GM21390 (cell line): ENCODE data around the gene MEIKIN.
"Not testable (repeated sequence)": the region's sequence is repeated elsewhere in the genome, so short reads cannot be mapped to it uniquely, and the experiment has no call there.

ENCODE experiments used
- ATAC-seq: cut with Tn5 transposase; IDR thresholded peaks from one replicate; pipeline ENCODE4 v1.9.1; 2021; ENCODE audit not compliant: unreplicated experiment

The MEIKIN gene

DNA sequence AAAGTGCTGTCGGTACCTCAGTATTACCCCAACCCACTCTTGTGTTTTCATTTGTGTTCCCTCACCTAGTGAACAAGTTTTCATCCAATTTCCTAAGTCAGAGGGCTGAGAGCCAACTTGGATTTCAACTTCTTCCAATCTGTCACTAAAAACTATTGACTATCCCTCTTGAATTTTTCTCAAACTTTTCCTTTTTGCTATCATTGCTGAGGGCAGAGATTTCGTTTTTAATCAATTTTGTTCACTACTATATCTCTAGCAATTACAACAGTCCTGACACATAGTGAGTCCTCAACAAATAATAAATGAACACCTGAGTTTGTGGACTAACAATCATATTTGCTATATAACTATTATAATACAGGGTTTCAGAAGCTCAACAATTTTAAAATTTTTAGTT lies 29.0 kb downstream of the MEIKIN start:
- ATAC-seq: no peak

DNA sequence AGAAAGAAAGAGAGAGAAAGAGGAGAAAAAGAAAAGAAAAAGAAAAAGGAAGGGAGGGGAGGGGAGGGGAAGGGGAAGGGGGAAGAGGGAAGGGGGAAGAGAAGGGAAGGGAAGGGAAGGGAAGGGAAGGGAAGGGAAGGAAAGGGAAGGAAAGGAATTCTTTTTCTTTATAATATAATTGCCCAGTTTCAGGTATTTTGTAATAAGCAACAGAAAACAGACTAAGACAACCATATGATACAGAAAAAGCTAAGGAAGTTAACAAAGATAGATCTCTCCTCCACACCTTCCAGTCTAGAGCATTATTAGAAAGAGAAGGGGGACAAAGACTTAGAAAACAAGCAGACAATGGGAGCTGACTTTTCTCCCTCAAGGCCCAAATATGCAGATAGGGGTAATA lies 31.0 kb downstream of the MEIKIN start:
- no peak for ATAC-seq

DNA sequence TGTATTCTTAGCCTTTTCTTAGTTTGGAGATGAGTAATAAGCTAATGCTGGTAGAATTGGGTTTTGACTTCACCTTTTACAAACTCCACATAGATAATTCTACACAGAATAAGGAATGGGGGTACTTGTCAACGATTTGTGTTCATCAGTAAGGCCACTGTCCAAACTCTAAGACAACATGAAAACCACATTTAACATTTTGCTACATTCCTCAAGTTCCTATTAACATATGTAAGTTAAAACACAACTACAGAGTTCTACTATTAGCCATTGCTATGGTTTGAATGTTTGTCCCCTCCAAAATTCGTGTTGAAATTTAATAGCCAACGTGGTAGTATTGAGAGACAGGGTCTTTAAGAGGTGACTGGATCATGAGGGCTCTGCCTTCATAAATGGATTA lies 31.9 kb downstream of the MEIKIN start:
- no peak for ATAC-seq

GRCh38 chr5:131906668-131907067 lies 38.8 kb downstream of the MEIKIN start:
- ATAC-seq: no peak

- not testable (repeated sequence) for ATAC-seq
These were observed 43.2 kb downstream of the MEIKIN start for GRCh38 chr5:131902266-131902665.

DNA sequence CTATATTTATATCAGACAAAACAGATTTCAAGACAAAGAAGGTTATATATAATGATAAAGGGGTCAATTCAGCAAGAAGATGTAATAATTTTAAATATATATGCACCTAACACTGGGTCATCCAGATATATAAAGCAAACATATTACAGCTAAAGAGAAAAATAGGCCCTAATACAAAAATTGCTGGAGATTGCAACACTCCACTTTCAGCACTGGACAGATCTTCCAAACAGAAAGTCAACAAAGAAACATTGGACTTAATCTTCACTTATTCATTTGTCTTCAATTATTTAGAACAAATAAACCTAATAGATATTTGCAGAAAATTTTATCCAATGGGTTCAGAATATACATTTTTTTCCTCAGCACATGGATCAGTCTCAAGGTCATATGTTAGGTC lies 45.8 kb downstream of the MEIKIN start:
- ATAC-seq: no peak

DNA sequence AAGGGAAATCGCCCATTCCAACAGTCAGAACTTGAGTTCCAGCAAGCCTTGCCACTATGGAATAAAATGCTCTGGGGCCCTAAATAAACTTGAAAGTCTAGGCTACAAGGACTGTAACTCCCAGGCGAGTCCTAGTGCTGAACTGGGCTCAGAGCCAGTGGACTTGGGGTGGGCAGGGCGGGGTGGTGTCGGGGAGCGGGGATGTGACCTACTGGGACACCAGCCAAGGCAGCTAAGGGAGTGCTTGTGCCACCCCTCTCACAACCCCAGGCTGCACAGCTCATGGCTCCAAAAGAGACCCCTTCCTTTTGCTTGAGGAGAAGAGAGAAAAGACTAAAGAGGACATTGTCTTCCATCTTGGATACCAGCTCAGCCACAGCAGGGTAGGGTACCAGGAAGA lies 61.5 kb downstream of the MEIKIN start:
- ATAC-seq: no peak

- no peak for ATAC-seq
These were observed 65.8 kb downstream of the MEIKIN start for GRCh38 chr5:131879705-131880104.

DNA sequence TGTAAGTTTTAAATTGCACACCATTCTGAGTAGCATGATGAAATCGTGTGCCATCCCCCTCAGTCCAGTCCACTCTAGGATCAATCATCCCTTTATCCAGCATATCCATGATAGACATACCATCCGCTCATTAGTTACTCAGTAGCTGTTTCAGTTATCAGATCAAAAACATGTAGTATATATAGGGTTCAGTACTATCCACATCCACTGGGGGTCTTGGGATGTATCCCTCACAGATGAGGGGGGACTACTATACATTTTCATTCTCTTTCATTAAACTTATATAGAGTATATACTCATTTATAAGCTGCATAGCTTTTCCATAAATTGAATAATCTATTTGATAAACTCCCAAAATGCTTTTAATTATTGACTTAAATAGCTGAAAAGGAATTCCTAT lies 67.6 kb downstream of the MEIKIN start:
- no peak for ATAC-seq

GRCh38 chr5:131871251-131871650 lies 74.2 kb downstream of the MEIKIN start:
- ATAC-seq: not testable (repeated sequence)

DNA sequence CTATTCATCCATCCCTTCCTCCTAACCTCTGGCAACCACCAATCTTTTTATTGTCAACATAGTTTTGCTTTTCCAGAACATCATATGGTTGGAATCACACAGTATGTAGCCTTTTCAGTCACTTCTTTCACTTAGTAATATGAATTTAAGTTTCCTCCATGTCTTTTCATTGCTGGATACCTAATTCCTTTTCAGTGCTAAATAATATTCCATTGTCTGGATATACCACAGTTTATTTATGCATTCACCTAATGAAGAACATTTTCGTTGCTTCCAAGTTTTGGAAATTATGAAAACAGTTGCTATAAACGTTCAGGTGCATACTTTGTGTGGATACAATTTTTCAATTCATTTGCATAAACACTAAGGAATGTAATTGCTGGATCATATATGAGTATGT lies 77.9 kb downstream of the MEIKIN start:
- no peak for ATAC-seq

- no peak for ATAC-seq
These were observed 81.8 kb downstream of the MEIKIN start for GRCh38 chr5:131863700-131864099.

- no peak for ATAC-seq
These were observed 88.1 kb downstream of the MEIKIN start for GRCh38 chr5:131857388-131857787.

GRCh38 chr5:131855452-131855851 lies 90.0 kb downstream of the MEIKIN start:
- ATAC-seq: no peak

GRCh38 chr5:131854134-131854533 lies 91.3 kb downstream of the MEIKIN start:
- ATAC-seq: peak; percentile 86

DNA sequence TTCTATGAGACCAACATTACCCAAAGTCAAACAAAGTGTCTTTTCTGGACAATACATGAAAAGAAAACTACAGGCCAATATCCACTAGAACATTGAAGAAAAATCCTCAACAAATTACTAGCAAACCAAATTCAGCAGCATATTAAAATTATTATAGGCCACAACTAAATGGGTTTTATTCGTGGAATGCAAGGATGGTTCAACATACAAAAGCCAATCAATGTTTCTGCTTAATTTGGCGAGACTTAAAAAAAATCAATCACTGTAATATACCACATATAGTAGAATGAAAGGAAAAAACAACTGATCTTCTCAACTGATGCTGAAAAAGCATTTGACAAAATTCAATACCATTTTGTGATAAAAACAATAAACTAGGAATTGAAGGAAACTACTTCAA lies 96.8 kb downstream of the MEIKIN start:
- no peak for ATAC-seq

DNA sequence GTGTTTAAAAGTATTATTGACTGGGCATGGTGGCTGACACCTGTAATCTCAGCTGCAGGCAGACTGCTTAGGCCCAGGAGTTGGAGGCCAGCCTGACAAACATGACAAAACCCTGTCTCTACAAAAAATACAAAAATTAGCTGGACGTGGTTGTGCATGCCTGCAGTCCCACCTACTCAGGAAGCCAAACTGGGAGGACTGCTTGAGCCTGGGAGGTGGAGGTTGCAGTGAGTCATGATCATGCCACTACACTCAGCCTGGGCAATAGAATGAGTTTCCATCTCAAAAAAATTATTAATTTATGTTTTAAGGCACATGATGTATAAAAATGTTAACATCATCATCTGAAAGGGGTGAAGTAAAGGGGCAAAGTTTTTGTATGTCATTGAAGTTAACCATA lies 98.9 kb downstream of the MEIKIN start:
- ATAC-seq: no peak

DNA sequence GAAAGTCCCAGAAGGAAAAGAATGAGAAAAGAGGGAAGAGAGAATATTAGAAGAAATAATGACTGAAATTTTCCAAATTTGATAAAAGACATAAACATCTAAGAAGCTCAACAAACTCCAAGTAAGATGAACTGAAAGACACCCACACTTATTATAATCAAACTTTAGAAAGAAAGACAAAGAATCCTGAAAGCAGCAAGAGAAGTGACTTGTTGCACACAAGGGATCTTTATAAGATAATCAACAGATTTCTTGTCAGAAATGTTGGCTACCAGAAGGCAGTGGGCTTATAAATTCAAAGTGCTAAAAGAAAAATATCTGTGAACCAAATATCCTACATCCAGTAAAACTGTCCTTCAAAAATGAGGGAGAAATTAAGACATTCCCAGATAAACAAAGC lies 99.6 kb downstream of the MEIKIN start:
- no peak for ATAC-seq

DNA sequence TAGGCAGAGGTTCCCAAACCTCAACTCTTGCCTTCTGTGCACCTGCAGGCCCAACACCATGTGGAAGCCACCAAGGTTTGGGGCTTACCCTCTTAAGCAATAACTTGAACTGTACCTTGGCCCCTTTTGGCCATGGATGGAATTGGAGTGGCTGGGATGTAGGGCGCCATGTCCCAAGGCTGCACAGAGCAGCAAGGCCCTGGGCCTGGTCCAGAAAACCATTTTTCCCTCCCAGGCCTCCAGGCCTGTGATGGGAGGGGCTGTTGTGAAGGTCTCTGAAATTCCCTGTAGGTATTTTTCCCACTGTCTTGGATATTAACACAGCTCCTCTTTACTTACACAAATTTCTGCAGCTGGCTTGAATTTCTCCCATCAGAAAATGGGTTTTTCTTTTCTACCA lies 102.5 kb downstream of the MEIKIN start:
- ATAC-seq: not testable (repeated sequence)

GRCh38 chr5:131832702-131833101 lies 112.8 kb downstream of the MEIKIN start:
- ATAC-seq: not testable (repeated sequence)

- ATAC-seq: peak; percentile 73
These were observed 120.0 kb downstream of the MEIKIN start for GRCh38 chr5:131825404-131826013.

- ATAC-seq: no peak
These were observed 120.8 kb downstream of the MEIKIN start for GRCh38 chr5:131824631-131825030.

DNA sequence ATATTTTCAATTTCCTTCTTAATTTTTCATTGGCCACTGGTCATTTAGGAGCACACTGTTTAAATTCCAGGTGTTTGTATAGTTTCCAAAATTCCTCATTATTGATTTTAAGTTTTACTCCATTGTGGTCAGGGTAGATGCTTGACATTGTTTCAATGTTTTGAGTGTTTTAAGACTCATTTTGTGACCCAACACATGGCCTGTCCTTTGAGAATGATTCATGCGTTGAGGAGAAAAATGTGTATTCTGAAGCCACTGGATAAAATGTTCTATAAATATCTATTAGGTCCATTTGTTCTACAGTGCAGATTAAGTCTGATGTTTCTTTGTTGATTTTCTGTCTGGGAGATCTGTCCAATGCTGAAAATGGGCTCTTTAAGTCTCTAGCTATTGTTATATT lies 124.2 kb downstream of the MEIKIN start:
- no peak for ATAC-seq
